GM12878 (cell line): Measurements from ENCODE around the gene MMP14. TPM values are rescaled to one million over a fixed set of nuclear protein-coding genes. Genes with fewer than 3 reads are reported as not detected.
A peak's percentile ranks its signal among the peaks of the same experiment; 100 is the strongest.

ENCODE experiments used
- ATF2 ChIP-seq: IDR thresholded peaks from 2 replicates; pipeline ENCODE4 v1.6.1; 2012; ENCODE audit warnings: low read length, inconsistent platforms
- BCL11A ChIP-seq: IDR thresholded peaks from 2 replicates; pipeline ENCODE4 v1.6.1; 2011; ENCODE audit warnings: low read depth, low read length
- BCL3 ChIP-seq: IDR thresholded peaks from 2 replicates; pipeline ENCODE4 v1.6.1; 2011; ENCODE audit warnings: borderline replicate concordance, low read depth, mild to moderate bottlenecking, moderate library complexity, low read length; ENCODE audit not compliant: insufficient read depth, poor library complexity, severe bottlenecking
- BRCA1 ChIP-seq: IDR thresholded peaks from 2 replicates; pipeline ENCODE4 v1.6.1; 2011; ENCODE audit warnings: low read depth, low read length, improper control_type of control experiment
- CBX3 ChIP-seq: fragments of 200-600 bp; sonication (generic); IDR thresholded peaks from 2 replicates; pipeline ENCODE4 v1.6.1; 2016; ENCODE audit warnings: low read depth, borderline replicate concordance
- CBX5 ChIP-seq: sonication (generic); IDR thresholded peaks from 2 replicates; pipeline ENCODE4 v1.6.1; 2016; ENCODE audit warnings: low read depth, moderate library complexity, mild to moderate bottlenecking, inconsistent platforms
- EZH2 ChIP-seq: IDR thresholded peaks from 2 replicates; pipeline ENCODE4 v1.6.1; 2012; ENCODE audit warnings: low read depth, mild to moderate bottlenecking, control low read depth, inconsistent platforms, low read length, borderline replicate concordance; ENCODE audit not compliant: control insufficient read depth
- JUNB ChIP-seq: IDR thresholded peaks from 2 replicates; pipeline ENCODE4 v1.6.1; 2016; ENCODE audit warnings: antibody characterized with exemption, mild to moderate bottlenecking
- KLF5 ChIP-seq: fragments of 450-650 bp; IDR thresholded peaks from 2 replicates; pipeline ENCODE4 v1.6.1; 2014; ENCODE audit warnings: mild to moderate bottlenecking; ENCODE audit not compliant: partially characterized antibody
- MEF2B ChIP-seq: fragments of 450-650 bp; IDR thresholded peaks from 2 replicates; pipeline ENCODE4 v1.6.1; 2018; ENCODE audit warnings: mild to moderate bottlenecking, moderate library complexity; ENCODE audit not compliant: partially characterized antibody, poor library complexity, severe bottlenecking
- MYB ChIP-seq: fragments of 150-350 bp; IDR thresholded peaks from 2 replicates; pipeline ENCODE4 v1.6.1; 2014; ENCODE audit warnings: mild to moderate bottlenecking, low read depth, low read length, borderline replicate concordance
- NFXL1 ChIP-seq: fragments of 450-650 bp; IDR thresholded peaks from 2 replicates; pipeline ENCODE4 v1.6.1; 2017; ENCODE audit warnings: antibody characterized with exemption, mild to moderate bottlenecking, borderline replicate concordance
- NFYA ChIP-seq: IDR thresholded peaks from 2 replicates; pipeline ENCODE4 v1.6.1; 2011; ENCODE audit warnings: low read depth, mild to moderate bottlenecking, low read length, improper control_type of control experiment, borderline replicate concordance
- NR2C1 ChIP-seq: fragments of 450-650 bp; IDR thresholded peaks from 2 replicates; pipeline ENCODE4 v1.6.1; 2017; ENCODE audit warnings: antibody characterized with exemption, mild to moderate bottlenecking, moderate library complexity
- NR2C2 ChIP-seq: IDR thresholded peaks from 2 replicates; pipeline ENCODE4 v1.6.1; 2011; ENCODE audit warnings: borderline replicate concordance, low read depth; ENCODE audit not compliant: control insufficient read depth, insufficient read length
- NR2F1 ChIP-seq: fragments of 450-650 bp; conservative IDR thresholded peaks from 2 replicates; pipeline ENCODE4 v1.6.1; 2017; ENCODE audit warnings: mild to moderate bottlenecking
- PAX5 ChIP-seq: IDR thresholded peaks from 2 replicates; pipeline ENCODE4 v1.6.1; 2011; ENCODE audit warnings: low read depth, low read length, borderline replicate concordance
- PAX8 ChIP-seq: fragments of 450-650 bp; IDR thresholded peaks from 2 replicates; pipeline ENCODE4 v1.6.1; 2017; ENCODE audit warnings: mild to moderate bottlenecking, moderate library complexity
- RAD51 ChIP-seq: fragments of 450-650 bp; IDR thresholded peaks from 2 replicates; pipeline ENCODE4 v1.6.1; 2016; ENCODE audit warnings: moderate library complexity, mild to moderate bottlenecking, inconsistent platforms
- REST ChIP-seq: IDR thresholded peaks from 2 replicates; pipeline ENCODE4 v1.6.1; 2012; ENCODE audit warnings: mild to moderate bottlenecking, low read depth, low read length
- SIN3A ChIP-seq: IDR thresholded peaks from 2 replicates; pipeline ENCODE4 v1.6.1; 2012; ENCODE audit warnings: low read depth, low read length, improper control_type of control experiment
- SMAD5 ChIP-seq: IDR thresholded peaks from 2 replicates; pipeline ENCODE4 v1.6.1; 2016; ENCODE audit warnings: antibody characterized with exemption, low read depth
- TAF1 ChIP-seq: IDR thresholded peaks from 2 replicates; pipeline ENCODE4 v1.6.1; 2011; ENCODE audit warnings: mild to moderate bottlenecking, low read depth, low read length, borderline replicate concordance
- ZNF217 ChIP-seq: fragments of 450-650 bp; IDR thresholded peaks from 2 replicates; pipeline ENCODE4 v1.6.1; 2017; ENCODE audit warnings: antibody characterized with exemption, mild to moderate bottlenecking
- ZNF24 ChIP-seq: fragments of 450-650 bp; IDR thresholded peaks from 2 replicates; pipeline ENCODE4 v1.6.1; 2017; ENCODE audit warnings: antibody characterized with exemption, mild to moderate bottlenecking
- polyA plus RNA-seq, 11 experiments: library from polyadenylated mRNA; depleted of rRNA in 4 of 11; unstranded in 6 of 11; stranded (reverse) in 5 of 11; fragments of >200 nt; fragmentation: Nextera tagmentation in 4 of 11; fragmentation: Illumina TruSeq in 1 of 11; extraction: Ambion mirVana in 4 of 11; extraction: Trizol in 1 of 11; gene quantifications; 1 replicate in 1 of 11; 2 replicates in 10 of 11; pipeline versions ENCODE4 v1.2.1 to v1.2.3, GENCODE V29; 2011 to 2016; ENCODE audit warnings: inconsistent platforms in 2 of 11, missing spikeins in 2 of 11, low read depth in 1 of 11
- total RNA-seq, 4 experiments: library from RNA; depleted of rRNA in 3 of 4; stranded (reverse); fragments of >200 nt in 3 of 4; fragmentation: Illumina TruSeq in 1 of 4; extraction: Trizol in 1 of 4; gene quantifications; 2 replicates each; pipeline versions ENCODE4 v1.2.1 to v1.2.3, GENCODE V29; 2013 to 2021

MMP14 gene
- total and polyA plus RNA-seq, 10 of the 15 experiments (the other 5 are each of a cell fraction or from before 2014, with no cell fraction given): 0.31 to 1.9 (median 0.70) TPM; not detected in 2

- peak; percentile 54 for TF ChIP-seq MEF2B
- TF ChIP-seq ZNF217: 0 out of 2 replicates have a peak, but pooled peaks have one; percentile 59
- peak; percentile 42; the same call in 1 of the 2 replicates for TF ChIP-seq RAD51
- TF ChIP-seq MYB: no peak
- no peak for TF ChIP-seq PAX8
- TF ChIP-seq NFXL1: no peak
- no peak for TF ChIP-seq SIN3A
- TF ChIP-seq CBX5: peak; percentile 78; the same call in 1 of the 2 replicates
- TF ChIP-seq NR2C1: peak; percentile 87
- peak; percentile 51 for TF ChIP-seq BCL3
- TF ChIP-seq REST: no peak; the same call in 1 of the 2 replicates
- no peak for TF ChIP-seq KLF5
- peak; percentile 43; the same call in 1 of the 2 replicates for TF ChIP-seq TAF1
- TF ChIP-seq BCL11A: peak; percentile 89
- TF ChIP-seq BRCA1: no peak
- TF ChIP-seq CBX3: no peak
- peak; percentile 90 for TF ChIP-seq JUNB
- TF ChIP-seq NR2C2: no peak
- peak; percentile 95 for TF ChIP-seq PAX5
- TF ChIP-seq NR2F1: peak; percentile 96
- TF ChIP-seq ZNF24: no peak
- TF ChIP-seq ATF2: peak; percentile 90
- no peak for TF ChIP-seq SMAD5
- no peak for TF ChIP-seq NFYA
- no peak for TF ChIP-seq EZH2
Measured at GRCh38 chr14:22796087-22796707, 40.2 kb upstream of the MMP14 start (continued).
